ENCODE measurements around the gene TNFRSF11A.

The TNFRSF11A gene

GRCh38 chr18:62379051-62379450, 53.9 kb downstream of the TNFRSF11A start:
- TF ChIP-seq, protein P1, sequence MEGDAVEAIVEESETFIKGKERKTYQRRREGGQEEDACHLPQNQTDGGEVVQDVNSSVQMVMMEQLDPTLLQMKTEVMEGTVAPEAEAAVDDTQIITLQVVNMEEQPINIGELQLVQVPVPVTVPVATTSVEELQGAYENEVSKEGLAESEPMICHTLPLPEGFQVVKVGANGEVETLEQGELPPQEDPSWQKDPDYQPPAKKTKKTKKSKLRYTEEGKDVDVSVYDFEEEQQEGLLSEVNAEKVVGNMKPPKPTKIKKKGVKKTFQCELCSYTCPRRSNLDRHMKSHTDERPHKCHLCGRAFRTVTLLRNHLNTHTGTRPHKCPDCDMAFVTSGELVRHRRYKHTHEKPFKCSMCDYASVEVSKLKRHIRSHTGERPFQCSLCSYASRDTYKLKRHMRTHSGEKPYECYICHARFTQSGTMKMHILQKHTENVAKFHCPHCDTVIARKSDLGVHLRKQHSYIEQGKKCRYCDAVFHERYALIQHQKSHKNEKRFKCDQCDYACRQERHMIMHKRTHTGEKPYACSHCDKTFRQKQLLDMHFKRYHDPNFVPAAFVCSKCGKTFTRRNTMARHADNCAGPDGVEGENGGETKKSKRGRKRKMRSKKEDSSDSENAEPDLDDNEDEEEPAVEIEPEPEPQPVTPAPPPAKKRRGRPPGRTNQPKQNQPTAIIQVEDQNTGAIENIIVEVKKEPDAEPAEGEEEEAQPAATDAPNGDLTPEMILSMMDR (IDR thresholded peaks at IDR 0.05; ENCODE audit: control insufficient read depth, insufficient read depth, low read depth, low read length, missing control alignments), result no peak
- no peak overlapping the region for H3K4me3 ChIP-seq (ENCODE audit: control insufficient read depth, low read depth, low read length)
- DNase-seq (ENCODE audit: low read depth), result no peak

GRCh38 chr18:62381373-62381772, 56.3 kb downstream of the TNFRSF11A start:
- TF ChIP-seq, protein P1 (IDR thresholded peaks at IDR 0.05; ENCODE audit: control insufficient read depth, insufficient read depth, low read depth, low read length, missing control alignments), result no peak
- no peak overlapping the region for H3K4me3 ChIP-seq (ENCODE audit: control insufficient read depth, low read depth, low read length)
- no peak for DNase-seq (ENCODE audit: low read depth)

- no peak overlapping the region for H3K4me3 ChIP-seq (ENCODE audit: control insufficient read depth, low read depth, low read length)
- TF ChIP-seq, protein P1 (IDR thresholded peaks at IDR 0.05; ENCODE audit: control insufficient read depth, insufficient read depth, low read depth, low read length, missing control alignments), result no peak
Measured at GRCh38 chr18:62384068-62384467, 59.0 kb downstream of the TNFRSF11A start.

GRCh38 chr18:62384610-62385097, 59.5 kb downstream of the TNFRSF11A start:
- TF ChIP-seq, protein P1 (IDR thresholded peaks at IDR 0.05; ENCODE audit: control insufficient read depth, insufficient read depth, low read depth, low read length, missing control alignments), result no peak
- no peak overlapping the region for H3K4me3 ChIP-seq (ENCODE audit: control insufficient read depth, low read depth, low read length)
- no peak for DNase-seq (ENCODE audit: low read depth)

More at GRCh38 chr18:62384068-62384467, 59.0 kb downstream of the TNFRSF11A start:
- DNase-seq (ENCODE audit: low read depth), result no peak

DNA sequence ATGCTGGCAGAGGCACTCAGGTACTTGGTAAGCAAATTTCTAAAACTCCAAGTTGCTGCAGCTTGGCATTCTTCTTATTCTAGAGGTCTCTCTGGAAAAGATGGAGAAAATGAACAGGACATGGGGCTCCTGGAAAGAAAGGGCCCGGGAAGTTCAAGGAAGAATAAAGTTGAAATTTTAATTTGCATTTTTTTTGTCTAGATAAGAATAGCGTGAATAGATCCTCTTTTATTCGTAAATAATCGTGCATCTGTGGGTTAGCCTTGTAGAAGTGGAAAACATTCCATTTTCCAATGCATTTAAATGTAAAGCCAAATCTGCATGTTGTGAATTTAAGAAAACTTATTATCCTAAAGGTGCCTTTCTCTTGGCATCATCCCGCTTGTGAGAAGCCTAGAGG, 61.0 kb downstream of the TNFRSF11A start:
- DNase-seq (ENCODE audit: low read depth), result no peak
- TF ChIP-seq, protein P1 (IDR thresholded peaks at IDR 0.05; ENCODE audit: control insufficient read depth, insufficient read depth, low read depth, low read length, missing control alignments), result no peak

DNA sequence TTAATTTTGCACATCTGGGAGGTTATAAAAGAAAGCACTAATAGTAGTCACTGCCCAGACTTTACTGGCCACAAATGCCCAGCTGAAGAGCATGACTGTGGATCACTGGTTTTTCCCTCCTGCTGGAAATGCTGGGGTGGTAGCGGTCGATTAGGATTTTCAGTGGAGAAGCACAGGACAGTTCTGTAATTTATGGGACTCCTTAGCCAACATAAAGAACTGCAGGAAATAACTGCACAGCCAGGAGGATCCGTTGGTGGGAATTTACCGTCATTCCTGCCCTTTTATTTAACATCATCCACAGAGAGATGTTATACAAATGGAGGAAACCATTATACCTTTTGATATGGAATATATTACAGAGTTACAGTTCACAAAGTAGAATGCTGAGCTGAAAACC, 61.5 kb downstream of the TNFRSF11A start:
- no peak for DNase-seq (ENCODE audit: low read depth)
- H3K4me3 ChIP-seq (ENCODE audit: control insufficient read depth, low read depth, low read length), result no peak overlapping the region
- TF ChIP-seq, protein P1 (IDR thresholded peaks at IDR 0.05; ENCODE audit: control insufficient read depth, insufficient read depth, low read depth, low read length, missing control alignments), result no peak

More for the DNA sequence above, 61.0 kb downstream of the TNFRSF11A start:
- H3K4me3 ChIP-seq (ENCODE audit: control insufficient read depth, low read depth, low read length), result no peak overlapping the region

GRCh38 chr18:62387257-62387656, 62.1 kb downstream of the TNFRSF11A start:
- DNase-seq (ENCODE audit: low read depth), result no peak
- TF ChIP-seq, protein P1 (IDR thresholded peaks at IDR 0.05; ENCODE audit: control insufficient read depth, insufficient read depth, low read depth, low read length, missing control alignments), result no peak
- no peak overlapping the region for H3K4me3 ChIP-seq (ENCODE audit: control insufficient read depth, low read depth, low read length)

Data from AG09309 (cell line).